GM12878 (cell line): ENCODE measurements around the gene NPHP1. TPM values are rescaled to one million over a fixed set of nuclear protein-coding genes. Genes with fewer than 3 reads are reported as not detected.

Source experiments
- ATAC-seq: fragments of 200-7000 bp; cut with Tn5 transposase; 3 replicates; pipeline ENCODE4 v1.9.1; 2020; ENCODE audit warnings: mild to moderate bottlenecking, moderate library complexity
- BruUV-seq: library from RNA; stranded (reverse); fragments of 400-500 nt; replicated peaks from 2 replicates; lab custom pipeline; 2021; lab: Mats Ljungman, UMichigan
- CTCF ChIA-PET: fragments of 300-600 bp; sonication (Branson Sonifier 250); formaldehyde crosslinking; extraction: SDS; loops from one replicate; lab custom pipeline; 2021; ENCODE audit warnings: inconsistent platforms; lab: Yijun Ruan, JAX
- POLR2A ChIA-PET: fragments of 350-600 bp; formaldehyde crosslinking; extraction: SDS; loops from one replicate; lab custom pipeline; 2021; ENCODE audit warnings: inconsistent platforms; lab: Charles Lee
- RAD21 ChIA-PET: fragments of 300-600 bp; sonication (Branson Sonifier 250); formaldehyde crosslinking; loops from one replicate; lab custom pipeline; 2023; ENCODE audit warnings: antibody characterized with exemption; ENCODE audit not compliant: unreplicated experiment; lab: Charles Lee
- SMC1A ChIA-PET: fragments of 300-600 bp; sonication (Branson Sonifier 250); formaldehyde crosslinking; loops from one replicate; lab custom pipeline; 2023; ENCODE audit not compliant: unreplicated experiment, uncharacterized antibody; lab: Charles Lee
- DNase-seq: peaks from one replicate; pipeline ENCODE4 v3.0.0-alpha.2; 2011; ENCODE audit warnings: low read depth, low spot score
- FAIRE-seq: peaks from 3 replicates; lab custom pipeline; 2011; peaks lifted over from hg19 to GRCh38; lab: Jason Lieb, UNC
- H2AFZ ChIP-seq: 2 replicates; pipeline ENCODE4 v1.6.0; 2011; ENCODE audit warnings: low read depth, low read length, control low read depth; ENCODE audit not compliant: control insufficient read depth
- H3K27ac ChIP-seq: 2 replicates; pipeline ENCODE4 v1.5.1; 2011; ENCODE audit warnings: control low read depth; ENCODE audit not compliant: control insufficient read depth, insufficient read depth
- H3K27me3 ChIP-seq, 2 experiments: replicated peaks in 1 of 2; 2 replicates each; pipeline versions ENCODE4 v1.6.0 to v1.6.1; 2011; ENCODE audit warnings: low read length in 1 of 2; ENCODE audit not compliant: control insufficient read depth in 2 of 2, insufficient read depth in 2 of 2
- H3K36me3 ChIP-seq, 2 experiments: 2 replicates each; pipeline ENCODE4 v1.5.1; 2011; ENCODE audit warnings: low read length in 1 of 2; ENCODE audit not compliant: control insufficient read depth in 2 of 2, insufficient read depth in 2 of 2
- H3K4me1 ChIP-seq: 2 replicates; pipeline ENCODE4 v1.6.1; 2011; ENCODE audit warnings: mild to moderate bottlenecking, low read length, moderate library complexity, mixed read lengths; ENCODE audit not compliant: control insufficient read depth, insufficient read depth
- H3K4me2 ChIP-seq: 2 replicates; pipeline ENCODE4 v1.6.0; 2011; ENCODE audit warnings: control low read depth; ENCODE audit not compliant: control insufficient read depth, insufficient read depth
- H3K4me3 ChIP-seq: fragments of 200-600 bp; sonication (generic); 2 replicates; pipeline ENCODE4 v1.5.1; 2016
- H3K79me2 ChIP-seq: 2 replicates; pipeline ENCODE4 v1.6.0; 2011; ENCODE audit warnings: low read length; ENCODE audit not compliant: control insufficient read depth, insufficient read depth
- H3K9ac ChIP-seq: 2 replicates; pipeline ENCODE4 v1.8.0; 2011; ENCODE audit warnings: low read length, control low read depth, mixed read lengths; ENCODE audit not compliant: control insufficient read depth, insufficient read depth
- H3K9me3 ChIP-seq: replicated peaks from 3 replicates; pipeline ENCODE4 v1.5.1; 2011; ENCODE audit warnings: mild to moderate bottlenecking, low read length; ENCODE audit not compliant: control insufficient read depth, insufficient read depth
- H4K20me1 ChIP-seq: 2 replicates; pipeline ENCODE4 v1.6.0; 2011; ENCODE audit not compliant: control insufficient read depth, insufficient read depth
- BMI1 ChIP-seq: fragments of 450-650 bp; IDR thresholded peaks from 2 replicates; pipeline ENCODE4 v1.6.1; 2016; ENCODE audit warnings: mild to moderate bottlenecking, moderate library complexity, borderline replicate concordance
- ETV6 ChIP-seq, 2 experiments: fragments of 450-650 bp in 1 of 2; IDR thresholded peaks in 1 of 2; conservative IDR thresholded peaks in 1 of 2; 2 replicates each; pipeline ENCODE4 v1.6.1; 2014; ENCODE audit warnings: antibody characterized with exemption in 1 of 2, borderline replicate concordance in 1 of 2, low read depth in 1 of 2, mild to moderate bottlenecking in 1 of 2, moderate library complexity in 1 of 2
- PRDM15 ChIP-seq: fragments of 450-650 bp; formaldehyde crosslinking; IDR thresholded peaks from 2 replicates; pipeline ENCODE4 v1.4.0; 2020; ENCODE audit warnings: mild to moderate bottlenecking, moderate library complexity
- RBBP5 ChIP-seq: fragments of 200-600 bp; sonication (generic); conservative IDR thresholded peaks from 2 replicates; pipeline ENCODE4 v1.6.1; 2016
- RELA ChIP-seq: fragments of 450-650 bp; IDR thresholded peaks from 2 replicates; pipeline ENCODE4 v1.8.0; 2014; ENCODE audit warnings: borderline replicate concordance; ENCODE audit not compliant: partially characterized antibody
- SKIL ChIP-seq: fragments of 450-650 bp; IDR thresholded peaks from 2 replicates; pipeline ENCODE4 v1.6.1; 2017; ENCODE audit warnings: mild to moderate bottlenecking, low read depth, inconsistent platforms; ENCODE audit not compliant: poor library complexity, severe bottlenecking
- SMARCA5 ChIP-seq: fragments of 450-650 bp; IDR thresholded peaks from 2 replicates; pipeline ENCODE4 v1.6.1; 2017; ENCODE audit warnings: mild to moderate bottlenecking
- WGBS: methylation state at CpG from one replicate; pipeline ENCODE4 v1.1.6; 2016; ENCODE audit warnings: low lambda C conversion rate; ENCODE audit not compliant: insufficient replicate concordance, insufficient coverage; ENCODE audit errors: missing lambda C conversion rate; 5-methylcytosine and 5-hydroxymethylcytosine counted together
- in situ Hi-C: fragments of 300-500 bp; cut with MboI; formaldehyde crosslinking; loops from 9 replicates; pipeline ENCODE4 v1.14.3; 2018; ENCODE audit warnings: mixed read lengths
- intact Hi-C: fragments of 100-400 bp; cut with micrococcal nuclease; formaldehyde crosslinking; loops from one replicate; pipeline ENCODE4 v1.14.2; 2022; ENCODE audit not compliant: unreplicated experiment
- polyA plus RNA-seq, 11 experiments: library from polyadenylated mRNA; depleted of rRNA in 4 of 11; unstranded in 6 of 11; stranded (reverse) in 5 of 11; fragments of >200 nt; fragmentation: Nextera tagmentation in 4 of 11; fragmentation: Illumina TruSeq in 1 of 11; extraction: Ambion mirVana in 4 of 11; extraction: Trizol in 1 of 11; gene quantifications; 1 replicate in 1 of 11; 2 replicates in 10 of 11; pipeline versions ENCODE4 v1.2.1 to v1.2.3, GENCODE V29; 2011 to 2016; ENCODE audit warnings: inconsistent platforms in 2 of 11, missing spikeins in 2 of 11, low read depth in 1 of 11
- total RNA-seq, 4 experiments: library from RNA; depleted of rRNA in 3 of 4; stranded (reverse); fragments of >200 nt in 3 of 4; fragmentation: Illumina TruSeq in 1 of 4; extraction: Trizol in 1 of 4; gene quantifications; 2 replicates each; pipeline versions ENCODE4 v1.2.1 to v1.2.3, GENCODE V29; 2013 to 2021

The NPHP1 gene
- total and polyA plus RNA-seq, 10 of the 15 experiments (the other 5 are each of a cell fraction or from before 2014, with no cell fraction given): 0.23 to 3.5 (median 1.2) TPM

GRCh38 chr2:110097506-110098220 is 107.2 kb downstream of the NPHP1 start:
- no peak overlapping the region for H2AFZ ChIP-seq
- RAD21 ChIA-PET: no interaction called here

More at GRCh38 chr2:110097506-110098220, 107.2 kb downstream of the NPHP1 start:
- Histone ChIP-seq H3K36me3 (no peaks in the 10 kb centered on the region), H3K9ac (no peak overlapping the region), H4K20me1 (no peaks in the 10 kb centered on the region), H3K4me3 (no peak overlapping the region), H3K4me2 (no peak overlapping the region), H3K9me3 (no peaks in the 10 kb centered on the region), H3K4me1 (no peaks in the 10 kb centered on the region), H3K79me2 (no peaks in the 10 kb centered on the region), H3K27ac (no peak overlapping the region), H3K27me3 (no peaks in the 10 kb centered on the region)
- no peak for DNase-seq
- FAIRE-seq: no peak
- ChIA-PET POLR2A (no interaction called here), SMC1A (no interaction called here), CTCF (no interaction called here)
- WGBS: 41% methylated on average over 14 of the region's 14 CpGs
- TF ChIP-seq RBBP5: no peak
- TF ChIP-seq SMARCA5: no peak
- TF ChIP-seq BMI1: no peak
- no peak for TF ChIP-seq PRDM15 (CRISPR knock-in tag)
- TF ChIP-seq RELA: no peak
- TF ChIP-seq ETV6 (conservative IDR thresholded peaks at IDR 0.05 in 1 of 2, IDR thresholded peaks at IDR 0.05 in 1 of 2; ENCODE audit: borderline replicate concordance in 1 of 2, low read depth in 1 of 2): no peak
- TF ChIP-seq SKIL: no peak
- BruUV-seq: no TSS peak
- no peak for ATAC-seq
- intact Hi-C loops (no loop called here), in situ Hi-C loops (no loop called here)
